VCaP (cell line): Measurements from ENCODE around the gene TRPM2.
"Not testable (repeated sequence)": the region's sequence is repeated elsewhere in the genome, so short reads cannot be mapped to it uniquely, and the experiment has no call there.

Experiments
- H3K27ac ChIP-seq: fragments of 450-650 bp; 2 replicates; pipeline ENCODE4 v1.5.1; 2017
- TF ChIP-seq, protein P1 (sequence below): fragments of 450-650 bp; conservative IDR thresholded peaks from 2 replicates; pipeline ENCODE4 v1.5.1; 2017; ENCODE audit warnings: mild to moderate bottlenecking, moderate library complexity

Gene TRPM2

GRCh38 chr21:44414291-44415072 is 61.1 kb downstream of the TRPM2 start:
- TF ChIP-seq, protein P1, sequence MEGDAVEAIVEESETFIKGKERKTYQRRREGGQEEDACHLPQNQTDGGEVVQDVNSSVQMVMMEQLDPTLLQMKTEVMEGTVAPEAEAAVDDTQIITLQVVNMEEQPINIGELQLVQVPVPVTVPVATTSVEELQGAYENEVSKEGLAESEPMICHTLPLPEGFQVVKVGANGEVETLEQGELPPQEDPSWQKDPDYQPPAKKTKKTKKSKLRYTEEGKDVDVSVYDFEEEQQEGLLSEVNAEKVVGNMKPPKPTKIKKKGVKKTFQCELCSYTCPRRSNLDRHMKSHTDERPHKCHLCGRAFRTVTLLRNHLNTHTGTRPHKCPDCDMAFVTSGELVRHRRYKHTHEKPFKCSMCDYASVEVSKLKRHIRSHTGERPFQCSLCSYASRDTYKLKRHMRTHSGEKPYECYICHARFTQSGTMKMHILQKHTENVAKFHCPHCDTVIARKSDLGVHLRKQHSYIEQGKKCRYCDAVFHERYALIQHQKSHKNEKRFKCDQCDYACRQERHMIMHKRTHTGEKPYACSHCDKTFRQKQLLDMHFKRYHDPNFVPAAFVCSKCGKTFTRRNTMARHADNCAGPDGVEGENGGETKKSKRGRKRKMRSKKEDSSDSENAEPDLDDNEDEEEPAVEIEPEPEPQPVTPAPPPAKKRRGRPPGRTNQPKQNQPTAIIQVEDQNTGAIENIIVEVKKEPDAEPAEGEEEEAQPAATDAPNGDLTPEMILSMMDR = no peak

DNA sequence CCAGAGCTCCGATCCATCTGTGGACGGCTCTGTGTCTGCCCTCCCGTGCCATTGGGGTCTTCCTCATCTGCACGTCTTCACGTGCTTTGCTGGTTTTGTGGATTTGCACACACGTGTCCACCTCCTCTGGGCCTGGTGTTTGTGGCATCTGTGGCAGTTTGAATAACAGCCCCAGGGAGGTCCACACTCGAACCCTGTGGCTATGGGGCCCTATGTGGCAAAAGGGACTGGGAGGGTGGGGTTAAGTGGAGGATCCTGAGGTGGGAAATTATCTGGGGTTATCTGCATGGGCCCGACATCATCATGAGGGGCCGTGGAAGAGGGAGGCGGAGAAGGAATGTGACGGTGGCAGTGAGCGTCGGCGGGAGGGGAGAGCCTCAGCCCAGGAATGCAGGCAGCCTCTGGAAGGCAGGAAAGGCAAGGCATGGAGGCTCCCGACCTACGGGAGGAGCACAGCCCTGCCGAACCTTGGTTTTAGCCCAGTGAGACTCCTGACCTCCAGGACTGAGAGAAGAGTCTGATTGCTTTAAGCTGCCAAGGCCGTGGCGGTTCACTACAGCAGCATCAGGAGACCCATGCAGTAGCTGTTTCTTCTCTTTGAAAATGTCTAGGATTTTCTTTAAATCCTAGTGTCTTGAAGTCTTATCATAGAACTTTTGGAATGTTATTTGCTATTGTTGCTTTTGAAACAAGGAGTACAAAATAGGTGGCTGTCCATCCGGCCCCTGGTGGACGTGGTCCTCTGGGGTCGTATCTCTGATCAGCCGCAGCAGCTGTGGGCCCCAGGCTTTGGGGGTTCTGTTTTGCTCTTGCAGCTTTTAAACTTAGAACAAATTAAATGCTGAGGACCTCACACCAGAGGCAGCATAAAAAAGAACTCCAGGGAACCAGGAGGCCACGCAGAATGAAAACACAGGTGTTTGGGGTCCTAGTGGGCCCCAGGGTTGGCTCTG is 61.9 kb downstream of the TRPM2 start:
- TF ChIP-seq, protein P1 = no peak
- H3K27ac ChIP-seq = no peak overlapping the region

More at GRCh38 chr21:44414291-44415072, 61.1 kb downstream of the TRPM2 start:
- no peak overlapping the region for H3K27ac ChIP-seq

- TF ChIP-seq, protein P1 = no peak
- H3K27ac ChIP-seq = no peak overlapping the region
Observed at GRCh38 chr21:44416193-44416592, 62.8 kb downstream of the TRPM2 start.

DNA sequence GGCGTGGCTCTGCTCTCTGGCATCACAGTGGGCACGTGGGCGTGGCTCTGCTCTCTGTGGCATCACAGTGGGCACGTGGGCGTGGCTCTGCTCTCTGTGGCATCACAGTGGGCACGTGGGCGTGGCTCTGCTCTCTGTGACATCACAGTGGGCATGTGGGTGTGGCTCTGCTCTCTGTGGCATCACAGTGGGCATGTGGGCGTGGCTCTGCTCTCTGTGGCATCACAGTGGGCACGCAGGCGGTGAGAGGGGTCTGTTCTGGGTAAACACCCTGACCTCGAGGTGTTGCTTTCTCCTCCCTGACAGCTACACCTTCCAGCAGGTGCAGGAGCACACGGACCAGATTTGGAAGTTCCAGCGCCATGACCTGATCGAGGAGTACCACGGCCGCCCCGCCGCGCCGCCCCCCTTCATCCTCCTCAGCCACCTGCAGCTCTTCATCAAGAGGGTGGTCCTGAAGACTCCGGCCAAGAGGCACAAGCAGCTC is 64.2 kb downstream of the TRPM2 start:
- not testable (repeated sequence) for H3K27ac ChIP-seq

DNA sequence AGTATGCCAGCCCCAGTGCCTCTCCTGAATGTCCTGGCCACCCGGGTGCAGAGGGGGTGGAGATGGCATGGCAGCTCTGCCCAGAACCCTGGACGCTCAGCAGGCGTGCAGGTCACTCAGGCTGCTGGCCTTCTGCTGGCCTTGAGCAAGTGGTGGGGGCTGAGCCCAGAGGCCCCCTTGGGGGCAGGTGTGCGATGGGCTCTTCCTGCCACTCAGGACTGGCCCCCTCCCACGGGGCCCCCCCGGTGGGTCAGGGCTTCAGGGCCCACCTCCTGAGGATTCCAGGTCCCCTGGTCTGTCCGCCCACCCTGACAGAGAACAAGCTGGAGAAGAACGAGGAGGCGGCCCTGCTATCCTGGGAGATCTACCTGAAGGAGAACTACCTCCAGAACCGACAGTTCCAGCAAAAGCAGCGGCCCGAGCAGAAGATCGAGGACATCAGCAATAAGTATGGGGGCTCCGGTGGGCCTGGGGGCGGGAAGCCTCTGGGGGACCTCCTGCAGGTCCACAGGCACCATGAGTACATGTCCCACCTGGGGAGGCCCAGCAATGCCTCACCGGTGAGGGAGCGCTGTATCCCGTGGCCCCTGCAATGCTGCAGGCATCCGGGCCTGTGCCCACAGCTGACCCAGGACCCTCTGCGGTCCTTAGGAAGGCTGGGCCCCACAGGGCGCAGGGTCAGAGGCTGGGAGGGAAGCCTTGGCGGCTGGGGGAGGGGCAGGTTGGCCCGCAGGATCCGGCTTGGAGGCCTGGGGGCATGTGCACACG is 64.9 kb downstream of the TRPM2 start:
- TF ChIP-seq, protein P1 = no peak

GRCh38 chr21:44418876-44419230 is 65.4 kb downstream of the TRPM2 start:
- H3K27ac ChIP-seq = no peak overlapping the region
- TF ChIP-seq, protein P1 = no peak

More for the DNA sequence above, 64.9 kb downstream of the TRPM2 start:
- no peak overlapping the region for H3K27ac ChIP-seq

DNA sequence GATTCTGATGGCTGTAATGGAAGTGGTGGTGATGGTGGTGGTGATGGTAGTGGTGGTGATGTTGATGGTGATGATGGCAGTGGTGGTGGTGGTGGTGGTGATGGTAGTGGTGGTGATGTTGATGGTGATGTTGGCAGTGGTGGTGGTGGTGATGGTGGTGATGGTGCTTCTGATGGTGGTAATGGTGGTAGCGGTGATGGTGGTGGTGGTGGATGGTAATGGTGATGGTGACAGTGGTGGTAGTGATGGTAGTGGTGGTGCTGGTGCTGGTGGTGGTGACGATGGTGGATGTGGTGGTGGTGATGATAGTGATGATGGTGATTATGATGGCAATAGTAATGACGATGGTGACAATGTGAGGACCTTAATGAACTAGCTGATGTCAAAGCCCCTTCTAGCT is 66.3 kb downstream of the TRPM2 start:
- TF ChIP-seq, protein P1 = no peak

More for the DNA sequence above, 66.3 kb downstream of the TRPM2 start:
- H3K27ac ChIP-seq = no peak overlapping the region
